Neural progenitor cell (in vitro differentiated cells): ENCODE data around the gene NUBP2.

Experiments used
- CTCF ChIP-seq: fragments of 200-600 bp; sonication (generic); IDR thresholded peaks from 2 replicates; pipeline ENCODE4 v1.5.1; 2017; ENCODE audit warnings: antibody characterized with exemption, mild to moderate bottlenecking
- EZH2 ChIP-seq: fragments of 200-600 bp; sonication (generic); IDR thresholded peaks from 2 replicates; pipeline ENCODE4 v1.6.1; 2017; ENCODE audit warnings: antibody characterized with exemption, mild to moderate bottlenecking, moderate library complexity
- EZH2phosphoT487 ChIP-seq: fragments of 200-600 bp; sonication (generic); IDR thresholded peaks from 2 replicates; pipeline ENCODE4 v1.6.1; 2017; ENCODE audit warnings: antibody characterized with exemption

DNA sequence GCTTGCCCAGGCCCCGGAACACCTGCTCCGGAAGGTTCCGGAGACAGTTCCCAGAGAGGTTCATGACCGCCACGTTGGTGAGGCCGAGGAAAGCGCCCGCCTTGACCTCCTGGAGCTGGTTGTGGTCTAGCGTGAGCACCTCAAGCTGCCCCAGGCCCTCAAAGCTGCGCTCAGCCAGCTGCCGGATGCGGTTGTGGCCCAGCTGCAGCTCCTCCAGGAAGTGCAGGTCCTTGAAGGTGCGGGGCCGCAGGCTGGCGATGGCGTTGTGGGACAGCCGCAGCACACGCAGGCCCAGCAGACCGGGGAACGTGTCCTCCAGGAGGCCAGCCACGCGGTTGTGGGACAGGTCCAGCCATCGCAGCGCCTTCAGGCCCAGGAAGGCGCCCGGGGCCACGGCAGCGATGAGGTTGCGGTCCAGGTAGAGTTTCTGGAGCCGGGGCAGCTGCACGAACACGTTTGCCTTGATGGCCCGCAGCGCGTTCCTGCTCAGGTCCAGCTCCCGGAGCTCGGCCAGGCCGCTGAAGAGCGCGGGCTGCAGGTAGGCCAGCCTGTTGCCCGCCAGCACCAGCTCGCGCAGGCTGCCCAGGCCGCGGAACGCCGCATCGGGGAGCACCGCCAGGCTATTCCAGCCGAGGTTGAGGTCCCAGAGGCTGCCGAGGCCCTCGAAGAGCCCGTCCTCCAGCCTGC lies 8.6 kb downstream of the NUBP2 start:
- TF ChIP-seq CTCF = no peak
- no peak for TF ChIP-seq EZH2
- TF ChIP-seq EZH2phosphoT487 = no peak
